ENCODE measurements around the gene SHISA7. TPM values are rescaled to one million over a fixed set of nuclear protein-coding genes. Genes with fewer than 3 reads are reported as not detected.

The SHISA7 gene
- total RNA-seq, 1 donor from 2014 or later = 0.22 TPM

- Mint-ChIP-seq H3K36me3 (no peaks in the 10 kb centered on the region), H3K27ac (no peak overlapping the region), H3K4me1 (ENCODE audit: unreplicated experiment) (peaks cover 13% of the 10 kb centered on the region), H3K27me3 (peaks cover 23% of the 10 kb centered on the region), H3K9me3 (no peaks in the 10 kb centered on the region), H3K4me3 (no peak overlapping the region)
- no peak for DNase-seq (ENCODE audit: extremely low spot score, unreplicated experiment)
- TF ChIP-seq, protein P1, sequence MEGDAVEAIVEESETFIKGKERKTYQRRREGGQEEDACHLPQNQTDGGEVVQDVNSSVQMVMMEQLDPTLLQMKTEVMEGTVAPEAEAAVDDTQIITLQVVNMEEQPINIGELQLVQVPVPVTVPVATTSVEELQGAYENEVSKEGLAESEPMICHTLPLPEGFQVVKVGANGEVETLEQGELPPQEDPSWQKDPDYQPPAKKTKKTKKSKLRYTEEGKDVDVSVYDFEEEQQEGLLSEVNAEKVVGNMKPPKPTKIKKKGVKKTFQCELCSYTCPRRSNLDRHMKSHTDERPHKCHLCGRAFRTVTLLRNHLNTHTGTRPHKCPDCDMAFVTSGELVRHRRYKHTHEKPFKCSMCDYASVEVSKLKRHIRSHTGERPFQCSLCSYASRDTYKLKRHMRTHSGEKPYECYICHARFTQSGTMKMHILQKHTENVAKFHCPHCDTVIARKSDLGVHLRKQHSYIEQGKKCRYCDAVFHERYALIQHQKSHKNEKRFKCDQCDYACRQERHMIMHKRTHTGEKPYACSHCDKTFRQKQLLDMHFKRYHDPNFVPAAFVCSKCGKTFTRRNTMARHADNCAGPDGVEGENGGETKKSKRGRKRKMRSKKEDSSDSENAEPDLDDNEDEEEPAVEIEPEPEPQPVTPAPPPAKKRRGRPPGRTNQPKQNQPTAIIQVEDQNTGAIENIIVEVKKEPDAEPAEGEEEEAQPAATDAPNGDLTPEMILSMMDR (conservative IDR thresholded peaks at IDR 0.05) = no peak
Measured at GRCh38 chr19:55466241-55466614, 23.1 kb upstream of the SHISA7 start.

DNA sequence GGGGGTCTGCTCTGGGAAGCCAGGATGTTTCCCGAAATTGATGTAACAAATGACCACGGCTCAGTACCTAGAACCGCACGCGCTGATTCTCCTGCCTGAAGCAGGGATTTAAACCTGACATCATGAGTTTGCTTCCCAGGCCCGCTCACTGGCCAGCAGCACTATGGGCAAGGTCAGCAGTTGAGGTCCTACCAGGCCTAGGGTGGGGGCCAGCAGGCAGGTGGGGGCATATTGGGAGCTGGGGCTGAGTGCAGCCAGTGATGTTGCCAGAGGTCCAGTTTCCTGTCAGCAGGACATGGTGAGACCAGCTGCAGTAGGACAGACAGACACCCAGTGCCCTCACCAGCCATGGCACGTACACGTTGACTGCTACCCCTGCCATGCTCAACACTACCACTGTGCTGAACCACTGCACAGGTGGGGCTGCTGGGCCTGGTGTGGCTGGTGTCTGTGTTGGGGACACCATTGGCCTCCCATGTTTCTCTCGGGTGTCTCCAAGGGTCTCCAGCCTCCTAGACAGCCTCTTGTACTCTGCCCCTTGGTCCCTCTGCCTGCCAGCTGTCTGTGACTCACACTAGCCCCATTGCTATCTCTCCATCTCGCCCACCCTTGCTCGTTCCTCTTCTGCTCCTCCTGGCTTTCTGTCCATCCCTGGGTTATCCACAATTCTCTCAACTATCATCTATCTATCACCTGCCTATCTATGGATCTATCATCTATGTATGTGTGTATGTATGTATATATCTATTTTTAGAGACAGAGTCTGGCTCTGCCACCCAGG, 22.6 kb upstream of the SHISA7 start:
- Mint-ChIP-seq H3K4me3 (no peak overlapping the region), H3K4me1 (ENCODE audit: unreplicated experiment) (peaks cover 13% of the 10 kb centered on the region), H3K9me3 (no peaks in the 10 kb centered on the region), H3K27ac (no peak overlapping the region), H3K36me3 (no peaks in the 10 kb centered on the region), H3K27me3 (peaks cover 23% of the 10 kb centered on the region)
- DNase-seq (ENCODE audit: extremely low spot score, unreplicated experiment) = no peak
- TF ChIP-seq, protein P1 (conservative IDR thresholded peaks at IDR 0.05) = no peak

- Mint-ChIP-seq H3K4me1 (ENCODE audit: unreplicated experiment) (peaks cover 23% of the 10 kb centered on the region), H3K36me3 (no peaks in the 10 kb centered on the region), H3K27me3 (peaks cover 23% of the 10 kb centered on the region), H3K27ac (no peak within 1 kb of the TSS), H3K4me3 (no peak within 1 kb of the TSS), H3K9me3 (no peaks in the 10 kb centered on the region)
- TF ChIP-seq, protein P1 (conservative IDR thresholded peaks at IDR 0.05) = no peak
- DNase-seq (ENCODE audit: extremely low spot score, unreplicated experiment) = no peak
Measured at GRCh38 chr19:55464662-55465054, 21.6 kb upstream of the SHISA7 start, which contains the start of gene C19orf85. C19orf85 (minus strand) TSS chr19:55464751; CDS start chr19:55464554, 197 bp downstream.

- Mint-ChIP-seq H3K9me3 (no peaks in the 10 kb centered on the region), H3K4me3 (no peak overlapping the region), H3K36me3 (no peaks in the 10 kb centered on the region), H3K27me3 (peaks cover 23% of the 10 kb centered on the region), H3K27ac (no peak overlapping the region), H3K4me1 (ENCODE audit: unreplicated experiment) (peaks cover 24% of the 10 kb centered on the region)
- TF ChIP-seq, protein P1 (conservative IDR thresholded peaks at IDR 0.05) = no peak
- no peak for DNase-seq (ENCODE audit: extremely low spot score, unreplicated experiment)
Measured at GRCh38 chr19:55464039-55464661, 21.1 kb upstream of the SHISA7 start.

- peak; percentile 62 for DNase-seq (ENCODE audit: extremely low spot score, unreplicated experiment)
- no peaks in the 10 kb centered on the region for H3K9me3 Mint-ChIP-seq
- no peak overlapping the region for H3K4me3 Mint-ChIP-seq
- TF ChIP-seq, protein P1 (conservative IDR thresholded peaks at IDR 0.05) = no peak
- H3K27ac Mint-ChIP-seq = no peak overlapping the region
- H3K4me1 Mint-ChIP-seq (ENCODE audit: unreplicated experiment) = peaks cover 24% of the 10 kb centered on the region
- H3K36me3 Mint-ChIP-seq = no peaks in the 10 kb centered on the region
- H3K27me3 Mint-ChIP-seq = peaks cover 23% of the 10 kb centered on the region
Measured at GRCh38 chr19:55463583-55464031, 20.5 kb upstream of the SHISA7 start.
